Trophoblast cell (in vitro differentiated cells and primary cell): ENCODE data around the gene SFXN4.
"Not testable (repeated sequence)": the region's sequence is repeated elsewhere in the genome, so short reads cannot be mapped to it uniquely, and the experiment has no call there.

Experiments
- DNase-seq, 2 donors: peaks; one replicate each; pipeline ENCODE4 v3.0.0-alpha.2; 2016
- H2AFZ ChIP-seq: 2 replicates; pipeline ENCODE4 v1.6.1; 2013; ENCODE audit warnings: low read length, moderate library complexity, mild to moderate bottlenecking; ENCODE audit not compliant: insufficient read depth, poor library complexity
- H2AK5ac ChIP-seq: 2 replicates; pipeline ENCODE4 v1.6.1; 2013; ENCODE audit warnings: mild to moderate bottlenecking, low read length
- H2BK120ac ChIP-seq: 2 replicates; pipeline ENCODE4 v1.6.1; 2013; ENCODE audit warnings: low read length, mild to moderate bottlenecking, moderate library complexity; ENCODE audit not compliant: insufficient read depth, poor library complexity
- H2BK12ac ChIP-seq: 2 replicates; pipeline ENCODE4 v1.6.1; 2013; ENCODE audit warnings: mild to moderate bottlenecking, low read length, moderate library complexity
- H2BK5ac ChIP-seq: 2 replicates; pipeline ENCODE4 v1.6.1; 2013; ENCODE audit warnings: low read length, low read depth, moderate library complexity, mild to moderate bottlenecking; ENCODE audit not compliant: poor library complexity
- H3K14ac ChIP-seq: 2 replicates; pipeline ENCODE4 v1.6.1; 2013; ENCODE audit warnings: mild to moderate bottlenecking, low read length
- H3K18ac ChIP-seq: 2 replicates; pipeline ENCODE4 v1.6.1; 2013; ENCODE audit warnings: mild to moderate bottlenecking, low read length
- H3K23ac ChIP-seq: 2 replicates; pipeline ENCODE4 v1.6.1; 2013; ENCODE audit warnings: low read length
- H3K27ac ChIP-seq: 2 replicates; pipeline ENCODE4 v1.5.1; 2013; ENCODE audit warnings: low read depth, mild to moderate bottlenecking, inconsistent platforms, low read length, moderate library complexity
- H3K27me3 ChIP-seq: 2 replicates; pipeline ENCODE4 v1.6.1; 2013; ENCODE audit warnings: inconsistent platforms, mild to moderate bottlenecking, low read length, moderate library complexity; ENCODE audit not compliant: insufficient read depth
- H3K36me3 ChIP-seq, 2 experiments: 1 replicate in 1 of 2; 2 replicates in 1 of 2; pipeline ENCODE4 v1.6.1; 2013; ENCODE audit warnings: low read length in 2 of 2, mild to moderate bottlenecking in 2 of 2, moderate library complexity in 1 of 2; ENCODE audit not compliant: insufficient read depth in 2 of 2, control insufficient read depth in 1 of 2
- H3K4ac ChIP-seq: 2 replicates; pipeline ENCODE4 v1.6.1; 2013; ENCODE audit warnings: low read depth, mild to moderate bottlenecking, low read length, moderate library complexity
- H3K4me1 ChIP-seq, 2 experiments: 1 replicate in 1 of 2; 2 replicates in 1 of 2; pipeline ENCODE4 v1.6.1; 2013; ENCODE audit warnings: low read length in 2 of 2, mild to moderate bottlenecking in 2 of 2, moderate library complexity in 1 of 2; ENCODE audit not compliant: insufficient read depth in 2 of 2, control insufficient read depth in 1 of 2
- H3K4me2 ChIP-seq: 2 replicates; pipeline ENCODE4 v1.6.1; 2013; ENCODE audit warnings: inconsistent platforms, mild to moderate bottlenecking, low read length, moderate library complexity
- H3K4me3 ChIP-seq: 2 replicates; pipeline ENCODE4 v1.5.1; 2013; ENCODE audit warnings: mild to moderate bottlenecking, low read depth, low read length, inconsistent platforms
- H3K79me1 ChIP-seq: one replicate; pipeline ENCODE4 v1.6.1; 2013; ENCODE audit warnings: low read length
- H3K79me2 ChIP-seq: 2 replicates; pipeline ENCODE4 v1.6.1; 2013; ENCODE audit warnings: low read length, mild to moderate bottlenecking; ENCODE audit not compliant: control insufficient read depth, insufficient read depth, poor library complexity
- H3K9ac ChIP-seq: 2 replicates; pipeline ENCODE4 v1.6.1; 2013; ENCODE audit warnings: mild to moderate bottlenecking, low read length
- H3K9me3 ChIP-seq: 2 replicates; pipeline ENCODE4 v1.6.1; 2013; ENCODE audit warnings: low read depth, mild to moderate bottlenecking, control low read depth, inconsistent platforms, low read length; ENCODE audit not compliant: insufficient read depth
- H4K12ac ChIP-seq: 2 replicates; pipeline ENCODE4 v1.6.1; 2013; ENCODE audit warnings: low read depth, mild to moderate bottlenecking, low read length, moderate library complexity
- H4K8ac ChIP-seq: 2 replicates; pipeline ENCODE4 v1.6.1; 2013; ENCODE audit warnings: low read depth, mild to moderate bottlenecking, low read length, moderate library complexity
- H4K91ac ChIP-seq: one replicate; pipeline ENCODE4 v1.6.1; 2013; ENCODE audit warnings: low read depth, mild to moderate bottlenecking, low read length, moderate library complexity
- WGBS: extraction: QIAGEN DNeasy Blood & Tissue Kit; methylation state at CpG from one replicate; pipeline ENCODE4 v1.1.7; 2013; ENCODE audit warnings: missing lambda C conversion rate; ENCODE audit not compliant: insufficient read length, insufficient coverage; ENCODE audit errors: extremely low coverage; 5-methylcytosine and 5-hydroxymethylcytosine counted together

SFXN4 gene

GRCh38 chr10:119112056-119112455, 53.5 kb downstream of the SFXN4 start:
- Histone ChIP-seq H3K79me2 (no peaks in the 10 kb centered on the region), H2BK120ac (no peak overlapping the region)
- WGBS, result no CpG with 5 or more reads among the region's 4 CpGs

GRCh38 chr10:119107771-119108170, 57.7 kb downstream of the SFXN4 start:
- not testable (repeated sequence) for H3K9me3 ChIP-seq, H4K91ac ChIP-seq, H3K23ac ChIP-seq, H2BK120ac ChIP-seq, H3K79me2 ChIP-seq, H2AFZ ChIP-seq, H3K27ac ChIP-seq, H3K9ac ChIP-seq, H4K8ac ChIP-seq, H3K4me2 ChIP-seq, H3K4me3 ChIP-seq, H3K4me1 ChIP-seq, H4K12ac ChIP-seq, H3K27me3 ChIP-seq, H2BK5ac ChIP-seq, H2AK5ac ChIP-seq, DNase-seq, H3K14ac ChIP-seq, H3K4ac ChIP-seq, H3K18ac ChIP-seq, H2BK12ac ChIP-seq
- Histone ChIP-seq H3K79me1 (peaks cover 14% of the 10 kb centered on the region), H3K36me3 (peaks cover 21 to 23% of the 10 kb centered on the region in 2 experiments)
- WGBS, result no CpG with 5 or more reads among the region's 2 CpGs

More at GRCh38 chr10:119112056-119112455, 53.5 kb downstream of the SFXN4 start:
- no peak overlapping the region for H2BK12ac ChIP-seq
- no peak overlapping the region for H3K4ac ChIP-seq
- H3K4me3 ChIP-seq, result no peak overlapping the region
- H3K27me3 ChIP-seq, result no peaks in the 10 kb centered on the region
- peak; percentile 39 to 90 for DNase-seq
- no peak overlapping the region for H3K23ac ChIP-seq
- H3K36me3 ChIP-seq, result peaks cover 22 to 29% of the 10 kb centered on the region in 2 experiments
- peaks cover 7 to 9% of the 10 kb centered on the region in 2 experiments for H3K4me1 ChIP-seq
- H2BK5ac ChIP-seq, result no peak overlapping the region
- no peak overlapping the region for H3K27ac ChIP-seq
- no peak overlapping the region for H4K91ac ChIP-seq
- H3K18ac ChIP-seq, result no peak overlapping the region
- H3K4me2 ChIP-seq, result no peak overlapping the region
- H3K14ac ChIP-seq, result no peak overlapping the region
- H4K8ac ChIP-seq, result no peak overlapping the region
- H3K9ac ChIP-seq, result no peak overlapping the region
- no peak overlapping the region for H2AFZ ChIP-seq
- H4K12ac ChIP-seq, result no peak overlapping the region
- peaks cover 5% of the 10 kb centered on the region for H3K79me1 ChIP-seq
- no peak overlapping the region for H2AK5ac ChIP-seq
- no peaks in the 10 kb centered on the region for H3K9me3 ChIP-seq

GRCh38 chr10:119107106-119107505, 58.4 kb downstream of the SFXN4 start:
- H3K18ac ChIP-seq, H2BK5ac ChIP-seq, H2BK12ac ChIP-seq, DNase-seq, H3K23ac ChIP-seq, H4K8ac ChIP-seq, H3K4me1 ChIP-seq, H3K27ac ChIP-seq, H3K9me3 ChIP-seq, H3K27me3 ChIP-seq, H3K9ac ChIP-seq, H2BK120ac ChIP-seq, H2AFZ ChIP-seq, H4K91ac ChIP-seq, H3K4me3 ChIP-seq, H4K12ac ChIP-seq, H3K4me2 ChIP-seq, H3K79me2 ChIP-seq, H3K14ac ChIP-seq, H3K4ac ChIP-seq, H2AK5ac ChIP-seq: not testable (repeated sequence)
- peaks cover 12% of the 10 kb centered on the region for H3K79me1 ChIP-seq
- H3K36me3 ChIP-seq, result peaks cover 18 to 20% of the 10 kb centered on the region in 2 experiments
- no CpG with 5 or more reads among the region's 6 CpGs for WGBS

GRCh38 chr10:119105899-119106298, 59.6 kb downstream of the SFXN4 start:
- H3K4me2 ChIP-seq, DNase-seq, H2BK5ac ChIP-seq, H4K8ac ChIP-seq, H3K4me3 ChIP-seq, H2BK12ac ChIP-seq, H3K18ac ChIP-seq, H3K14ac ChIP-seq, H3K4me1 ChIP-seq, H3K9me3 ChIP-seq, H4K12ac ChIP-seq, H2AFZ ChIP-seq, H3K27ac ChIP-seq, H2AK5ac ChIP-seq, H2BK120ac ChIP-seq, H3K27me3 ChIP-seq, H4K91ac ChIP-seq, H3K23ac ChIP-seq, H3K9ac ChIP-seq: not testable (repeated sequence)
- Histone ChIP-seq H3K79me2 (peaks cover 11% of the 10 kb centered on the region), H3K79me1 (peaks cover 14% of the 10 kb centered on the region), H3K4ac (peak overlapping the region; percentile 70), H3K36me3 (peaks cover 18 to 20% of the 10 kb centered on the region in 2 experiments)
- no CpG with 5 or more reads among the region's 7 CpGs for WGBS
